GM12874 (cell line): ENCODE data around the gene G2E3.

Experiments
- TF ChIP-seq, protein P1 (sequence below): IDR thresholded peaks from 2 replicates; pipeline ENCODE4 v1.5.1; 2011; ENCODE audit warnings: low read depth, mild to moderate bottlenecking, control low read depth, low read length, moderate library complexity; ENCODE audit not compliant: insufficient read depth

G2E3 gene

DNA sequence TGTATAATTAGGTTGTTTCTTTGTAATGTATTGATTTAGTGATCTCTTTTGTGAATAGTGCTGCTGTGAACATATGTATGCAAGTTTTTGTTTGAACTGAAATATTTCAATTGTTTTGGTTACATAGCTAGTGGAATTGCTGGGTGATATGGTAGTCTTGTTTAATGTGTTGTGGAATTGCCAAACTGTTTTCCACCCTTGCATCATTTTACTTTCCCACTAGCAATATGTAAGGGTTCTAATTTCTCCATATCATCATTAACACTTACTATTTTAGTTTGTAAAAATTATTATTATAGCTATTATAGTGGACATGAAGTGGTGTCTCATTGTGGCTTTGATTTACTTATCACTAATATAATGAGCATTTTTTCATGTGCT lies 5.9 kb downstream of the G2E3 start:
- TF ChIP-seq, protein P1, sequence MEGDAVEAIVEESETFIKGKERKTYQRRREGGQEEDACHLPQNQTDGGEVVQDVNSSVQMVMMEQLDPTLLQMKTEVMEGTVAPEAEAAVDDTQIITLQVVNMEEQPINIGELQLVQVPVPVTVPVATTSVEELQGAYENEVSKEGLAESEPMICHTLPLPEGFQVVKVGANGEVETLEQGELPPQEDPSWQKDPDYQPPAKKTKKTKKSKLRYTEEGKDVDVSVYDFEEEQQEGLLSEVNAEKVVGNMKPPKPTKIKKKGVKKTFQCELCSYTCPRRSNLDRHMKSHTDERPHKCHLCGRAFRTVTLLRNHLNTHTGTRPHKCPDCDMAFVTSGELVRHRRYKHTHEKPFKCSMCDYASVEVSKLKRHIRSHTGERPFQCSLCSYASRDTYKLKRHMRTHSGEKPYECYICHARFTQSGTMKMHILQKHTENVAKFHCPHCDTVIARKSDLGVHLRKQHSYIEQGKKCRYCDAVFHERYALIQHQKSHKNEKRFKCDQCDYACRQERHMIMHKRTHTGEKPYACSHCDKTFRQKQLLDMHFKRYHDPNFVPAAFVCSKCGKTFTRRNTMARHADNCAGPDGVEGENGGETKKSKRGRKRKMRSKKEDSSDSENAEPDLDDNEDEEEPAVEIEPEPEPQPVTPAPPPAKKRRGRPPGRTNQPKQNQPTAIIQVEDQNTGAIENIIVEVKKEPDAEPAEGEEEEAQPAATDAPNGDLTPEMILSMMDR: no peak

DNA sequence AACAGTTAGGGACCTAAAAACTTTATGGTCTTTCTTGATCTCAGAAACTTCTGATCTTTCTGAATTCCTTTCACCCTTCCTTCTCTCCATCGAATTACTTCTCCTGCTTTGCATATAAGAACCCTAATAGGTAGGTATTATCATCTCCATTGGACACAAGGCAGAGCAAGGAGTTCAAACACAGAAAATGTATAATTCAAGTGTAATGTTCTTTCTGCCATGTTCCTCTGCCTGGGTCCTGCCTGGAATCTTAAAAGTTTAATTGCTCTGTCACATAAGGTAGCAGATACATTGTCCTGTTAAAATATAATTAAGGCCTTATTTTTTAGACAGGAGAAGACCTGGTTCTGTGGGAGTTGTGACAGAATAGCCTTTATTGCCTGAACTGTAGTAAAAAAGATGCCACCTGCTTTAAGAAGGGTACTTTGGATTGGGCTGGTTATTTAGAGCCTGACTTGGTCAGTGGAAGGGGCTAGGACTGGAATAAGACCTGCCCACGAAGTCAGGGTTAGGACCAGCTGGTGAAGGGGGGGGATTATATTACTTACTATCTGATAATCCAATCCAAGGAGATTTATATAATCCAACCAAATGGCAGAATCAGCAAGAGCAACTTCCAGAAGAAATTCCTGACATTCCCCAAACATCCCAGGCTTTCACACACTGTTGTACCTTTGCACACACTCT lies 10.4 kb downstream of the G2E3 start:
- TF ChIP-seq, protein P1: no peak

DNA sequence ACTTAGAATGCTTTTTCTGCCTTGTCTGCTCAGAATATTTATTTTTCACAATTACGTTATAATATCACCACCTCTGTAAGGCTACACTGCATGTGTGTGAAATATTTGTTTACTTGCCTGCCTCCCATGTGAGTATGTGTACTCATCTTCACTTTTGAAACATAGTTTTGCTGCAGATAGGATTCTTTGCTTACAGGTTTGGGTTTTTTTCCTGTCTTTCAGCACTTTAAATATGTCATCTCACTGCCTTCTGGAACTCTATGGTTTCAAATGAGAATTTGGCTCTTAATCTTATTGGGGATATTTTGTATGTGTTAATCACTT lies 10.9 kb downstream of the G2E3 start:
- TF ChIP-seq, protein P1: no peak

DNA sequence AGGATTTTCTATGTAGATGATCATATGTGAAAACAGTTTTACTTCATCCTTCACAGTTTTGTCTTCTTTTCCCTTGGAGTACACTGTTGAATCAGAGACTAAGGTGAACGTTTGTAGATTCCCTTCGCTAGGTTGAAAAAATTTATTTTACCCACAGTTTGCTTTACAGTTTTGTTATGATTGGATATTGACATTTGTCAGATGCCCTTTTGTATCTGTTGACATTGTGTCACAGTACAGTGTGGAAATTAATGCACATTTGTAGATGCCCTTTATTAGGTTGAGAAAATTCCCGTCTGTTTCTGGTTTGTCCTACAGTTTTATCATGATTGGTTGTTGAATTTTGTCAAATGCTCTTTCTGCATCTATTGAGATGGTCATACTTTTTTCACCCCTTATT lies 13.3 kb downstream of the G2E3 start:
- TF ChIP-seq, protein P1: no peak

DNA sequence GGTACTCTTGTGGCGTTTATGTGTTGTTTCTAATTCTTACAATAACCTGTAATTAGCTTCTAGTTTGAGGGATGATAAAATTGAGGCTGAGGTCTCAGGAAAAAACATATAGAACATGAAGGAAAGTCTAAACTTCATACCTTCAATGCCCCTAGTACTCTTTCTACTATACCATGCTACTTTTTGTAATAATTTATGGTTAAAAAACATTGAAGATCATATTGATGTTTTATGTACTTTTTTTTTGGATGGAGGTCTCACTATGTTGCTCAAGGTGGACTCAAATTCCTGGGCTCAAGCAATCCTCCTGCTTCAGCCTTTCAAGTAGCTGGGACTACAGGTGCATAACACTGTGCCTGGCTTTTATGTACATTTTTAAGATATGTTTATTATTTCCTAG lies 13.8 kb downstream of the G2E3 start:
- TF ChIP-seq, protein P1: no peak

DNA sequence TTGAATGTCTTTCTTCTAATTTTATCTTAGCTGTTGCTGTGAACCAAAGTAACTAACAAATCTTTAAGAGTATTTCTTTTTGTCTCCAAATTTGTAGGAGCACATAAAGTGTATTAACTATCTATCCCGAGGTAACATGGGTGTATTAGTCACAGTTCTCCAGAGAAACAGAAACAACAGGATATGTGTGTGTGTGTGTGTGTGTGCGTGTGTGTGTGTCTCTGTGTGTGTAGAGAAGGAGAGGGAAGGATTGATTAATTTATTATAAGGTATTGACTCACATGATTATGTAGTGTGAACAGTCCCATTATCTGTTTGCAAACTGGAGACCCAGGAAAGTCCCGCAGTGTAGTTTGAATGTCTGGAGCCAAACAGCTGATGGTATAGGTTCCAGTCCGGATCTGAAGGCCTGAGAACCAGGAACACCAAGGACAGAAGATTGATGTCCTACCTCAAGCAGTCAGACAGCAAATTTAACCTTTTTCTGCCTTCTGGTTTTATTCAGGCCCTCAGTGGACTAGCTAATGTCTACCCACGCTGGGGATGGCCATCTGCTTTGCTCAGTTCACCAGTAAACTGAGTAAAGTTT lies 14.4 kb downstream of the G2E3 start:
- TF ChIP-seq, protein P1: no peak

DNA sequence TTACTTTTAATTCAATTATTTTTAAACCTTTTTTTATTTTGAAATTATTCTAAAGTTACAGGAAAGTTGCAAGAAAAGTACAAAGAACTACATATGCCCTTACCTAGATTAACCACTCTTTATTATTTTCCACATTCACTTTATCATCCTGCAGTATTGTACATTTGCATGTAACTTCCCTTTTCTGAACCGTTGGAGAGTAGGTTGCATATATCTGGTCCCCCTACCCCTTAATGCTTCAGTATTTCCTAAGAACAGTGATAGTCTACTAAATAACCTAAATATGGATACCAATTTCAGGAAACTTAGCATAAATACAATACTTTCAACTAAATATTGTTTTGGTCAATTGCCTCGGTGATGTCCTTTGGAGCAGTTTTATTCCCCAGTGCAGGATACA lies 15.0 kb downstream of the G2E3 start:
- TF ChIP-seq, protein P1: no peak
